ENCODE data around the gene PRDM2.

PRDM2 gene

GRCh38 chr1:13769830-13770229 lies 69.8 kb downstream of the PRDM2 start:
- peaks cover 87% of the 10 kb centered on the region for H3K36me3 ChIP-seq (ENCODE audit: insufficient read depth, low read length)
- no peaks in the 10 kb centered on the region for H3F3A ChIP-seq (ENCODE audit: insufficient read depth, low read length)
- TF ChIP-seq EZH2 (IDR thresholded peaks at IDR 0.05; ENCODE audit: borderline replicate concordance, low read length) (no peak), CTCF (IDR thresholded peaks at IDR 0.05; ENCODE audit: low read length) (no peak)
- H3K9ac ChIP-seq (ENCODE audit: low read length) = no peak overlapping the region
- no peaks in the 10 kb centered on the region for H3K27me3 ChIP-seq (ENCODE audit: insufficient read depth, low read length)
- no peaks in the 10 kb centered on the region for H3K9me3 ChIP-seq (ENCODE audit: low read length)
- H3K4me1 ChIP-seq (ENCODE audit: insufficient read depth, low read length, severe bottlenecking) = peaks cover 13% of the 10 kb centered on the region
- H3K79me2 ChIP-seq (ENCODE audit: insufficient read depth, low read length) = peaks cover 86% of the 10 kb centered on the region
- no peak overlapping the region for H2AFZ ChIP-seq (ENCODE audit: low read length)
- no peak overlapping the region for H3K4me3 ChIP-seq (ENCODE audit: low read depth, low read length, poor library complexity, severe bottlenecking)
- H4K20me1 ChIP-seq (ENCODE audit: insufficient read depth, low read length) = peaks cover 12% of the 10 kb centered on the region; the same call in 1 of the 2 replicates
- no peak overlapping the region for H3K27ac ChIP-seq (ENCODE audit: low read depth, low read length, poor library complexity, severe bottlenecking)
- H3K4me2 ChIP-seq (ENCODE audit: low read length) = no peak overlapping the region
- no peaks in the 10 kb centered on the region for H3K9me2 ChIP-seq (ENCODE audit: low read depth, low read length)

DNA sequence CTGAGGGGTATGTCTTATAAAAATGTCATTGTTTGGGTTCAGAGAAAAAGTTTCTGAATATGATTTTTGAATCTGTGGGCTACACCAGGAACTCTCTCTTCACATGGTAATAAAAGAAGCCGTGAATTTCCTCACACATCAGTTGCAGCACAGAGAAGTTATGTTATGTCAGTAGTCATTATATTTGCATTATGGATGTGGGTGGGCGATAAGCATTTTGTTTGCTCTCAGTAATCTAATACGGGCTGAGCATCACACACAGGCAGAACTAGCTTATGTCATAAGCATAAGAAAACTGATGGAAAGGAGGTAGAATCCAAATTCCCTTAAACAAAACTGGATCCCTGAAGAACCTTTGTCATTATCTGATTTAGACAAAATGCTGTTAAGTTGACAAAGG lies 70.8 kb downstream of the PRDM2 start:
- H3K27me3 ChIP-seq (ENCODE audit: insufficient read depth, low read length) = no peaks in the 10 kb centered on the region

DNA sequence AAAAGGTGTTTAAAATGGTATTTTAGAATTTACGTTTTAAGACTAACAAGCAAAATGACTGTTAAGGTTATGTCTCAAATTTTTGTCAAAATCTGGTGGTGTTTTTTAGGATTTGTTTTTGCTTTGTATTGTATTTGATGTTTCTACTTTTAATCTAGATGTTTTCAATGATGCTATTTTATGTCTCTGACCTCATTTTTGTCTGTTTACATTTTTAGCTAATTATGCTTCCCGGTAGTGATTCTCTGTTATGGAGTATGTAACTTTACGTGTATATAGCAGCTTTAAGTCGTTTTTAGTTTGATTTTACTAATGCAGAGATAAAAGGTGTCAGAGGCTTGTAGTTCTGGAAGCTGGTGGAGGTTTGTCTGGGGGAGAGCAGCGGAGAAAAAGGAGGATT lies 71.8 kb downstream of the PRDM2 start:
- H3K27me3 ChIP-seq (ENCODE audit: insufficient read depth, low read length) = no peaks in the 10 kb centered on the region
- no peaks in the 10 kb centered on the region for H3K9me2 ChIP-seq (ENCODE audit: low read depth, low read length)
- peaks cover 9% of the 10 kb centered on the region for H3K4me1 ChIP-seq (ENCODE audit: insufficient read depth, low read length, severe bottlenecking)
- no peak overlapping the region for H3K27ac ChIP-seq (ENCODE audit: low read depth, low read length, poor library complexity, severe bottlenecking)
- no peaks in the 10 kb centered on the region for H3F3A ChIP-seq (ENCODE audit: insufficient read depth, low read length)
- no peak overlapping the region for H3K4me2 ChIP-seq (ENCODE audit: low read length)
- H3K9me3 ChIP-seq (ENCODE audit: low read length) = no peaks in the 10 kb centered on the region
- peaks cover 71% of the 10 kb centered on the region for H3K79me2 ChIP-seq (ENCODE audit: insufficient read depth, low read length)
- H2AFZ ChIP-seq (ENCODE audit: low read length) = no peak overlapping the region
- no peak for TF ChIP-seq EZH2 (IDR thresholded peaks at IDR 0.05; ENCODE audit: borderline replicate concordance, low read length)
- no peak for TF ChIP-seq CTCF (IDR thresholded peaks at IDR 0.05; ENCODE audit: low read length)
- H3K9ac ChIP-seq (ENCODE audit: low read length) = no peak overlapping the region
- H3K36me3 ChIP-seq (ENCODE audit: insufficient read depth, low read length) = peaks cover 93% of the 10 kb centered on the region
- no peak overlapping the region for H3K4me3 ChIP-seq (ENCODE audit: low read depth, low read length, poor library complexity, severe bottlenecking)
- peaks cover 6% of the 10 kb centered on the region; the same call in 1 of the 2 replicates for H4K20me1 ChIP-seq (ENCODE audit: insufficient read depth, low read length)

More for the DNA sequence above, 70.8 kb downstream of the PRDM2 start:
- Histone ChIP-seq H3K9me3 (ENCODE audit: low read length) (no peaks in the 10 kb centered on the region), H2AFZ (ENCODE audit: low read length) (no peak overlapping the region), H3K4me3 (ENCODE audit: low read depth, low read length, poor library complexity, severe bottlenecking) (no peak overlapping the region), H3K4me2 (ENCODE audit: low read length) (no peak overlapping the region), H3K36me3 (ENCODE audit: insufficient read depth, low read length) (peaks cover 91% of the 10 kb centered on the region), H3K9ac (ENCODE audit: low read length) (no peak overlapping the region), H3F3A (ENCODE audit: insufficient read depth, low read length) (no peaks in the 10 kb centered on the region), H3K79me2 (ENCODE audit: insufficient read depth, low read length) (peaks cover 81% of the 10 kb centered on the region), H3K27ac (ENCODE audit: low read depth, low read length, poor library complexity, severe bottlenecking) (no peak overlapping the region), H4K20me1 (ENCODE audit: insufficient read depth, low read length) (peaks cover 12% of the 10 kb centered on the region; the same call in 1 of the 2 replicates), H3K4me1 (ENCODE audit: insufficient read depth, low read length, severe bottlenecking) (peaks cover 9% of the 10 kb centered on the region), H3K9me2 (ENCODE audit: low read depth, low read length) (no peaks in the 10 kb centered on the region)
- no peak for TF ChIP-seq CTCF (IDR thresholded peaks at IDR 0.05; ENCODE audit: low read length)
- TF ChIP-seq EZH2 (IDR thresholded peaks at IDR 0.05; ENCODE audit: borderline replicate concordance, low read length) = no peak

Data from OCI-LY1 (cell line).